22Rv1 (cell line): Measurements from ENCODE around the gene LYVE1.

Experiments
- CTCF ChIP-seq: fragments of 450-650 bp; IDR thresholded peaks from 2 replicates; pipeline ENCODE4 v1.5.1; 2017; ENCODE audit warnings: mild to moderate bottlenecking
- ZFX ChIP-seq: fragments of 450-650 bp; IDR thresholded peaks from 2 replicates; pipeline ENCODE4 v1.6.1; 2017; ENCODE audit warnings: antibody characterized with exemption, borderline replicate concordance

GRCh38 chr11:10526974-10527918 is 41.2 kb downstream of the LYVE1 start:
- TF ChIP-seq CTCF (no peak), ZFX (no peak)
